ENCODE results near the gene ARHGAP32. TPM values are rescaled to one million over a fixed set of nuclear protein-coding genes. Genes with fewer than 3 reads are reported as not detected.

The ARHGAP32 gene
- polyA plus RNA-seq, 12 donors = 10.5 to 26.3 (median 13.5) TPM; not detected in 1

DNA sequence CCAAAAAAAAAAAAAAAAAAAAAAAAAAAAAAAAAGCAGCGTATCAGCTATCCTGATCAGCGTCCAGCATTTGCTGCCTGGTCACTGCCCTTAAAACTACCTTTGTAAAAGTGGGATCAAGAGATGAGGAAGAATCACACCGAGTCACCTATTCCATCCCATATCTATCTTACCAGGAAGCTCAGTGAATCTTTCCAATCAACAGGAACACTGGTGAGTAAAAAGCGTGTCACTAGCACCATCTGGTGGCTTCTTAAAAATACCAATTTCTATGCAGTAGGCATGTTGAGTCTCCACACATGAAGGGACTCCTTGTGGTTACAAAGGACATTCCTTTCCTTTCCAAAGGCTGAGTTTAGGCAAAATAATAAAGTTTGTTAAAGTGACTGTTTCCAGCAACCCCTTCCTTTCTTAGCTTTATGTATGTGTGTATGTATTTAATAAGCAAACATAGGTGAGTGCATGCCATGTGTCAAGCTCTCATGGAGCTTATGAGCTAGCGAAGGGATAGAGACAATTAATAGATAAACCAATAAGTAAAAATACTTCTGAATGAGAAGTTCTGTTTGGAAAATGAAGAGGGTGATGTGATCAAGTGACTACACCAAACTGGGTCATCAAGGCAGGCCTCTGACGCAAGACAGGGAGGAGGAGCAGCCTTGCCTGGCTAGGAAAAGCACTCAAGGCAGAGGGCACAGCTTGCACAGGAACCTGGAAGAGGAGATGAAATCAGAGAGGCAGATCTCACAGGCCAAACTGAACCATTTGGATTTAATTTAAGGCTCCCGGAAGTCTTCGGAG lies 235.5 kb downstream of the ARHGAP32 start:
- DNase-seq = peak; percentile 77

DNA sequence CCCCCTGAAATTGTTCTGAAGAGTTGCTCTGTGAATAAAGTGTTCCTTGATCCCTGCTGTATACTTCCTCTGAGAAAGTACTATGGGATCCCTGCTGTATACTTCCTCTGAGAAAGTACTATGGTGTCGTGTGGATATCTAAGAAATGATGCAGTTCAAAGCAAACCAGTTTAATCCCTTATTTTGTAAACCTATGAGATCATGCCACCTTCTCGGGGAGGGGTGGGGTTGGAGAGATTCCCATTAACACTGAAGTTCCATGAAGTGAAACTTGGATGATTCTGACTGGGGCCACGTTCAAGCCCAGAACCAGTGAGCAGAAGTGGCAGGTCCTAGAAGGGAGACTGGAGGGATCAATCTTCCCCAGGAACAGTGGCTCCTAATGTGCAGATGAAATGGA lies 236.5 kb downstream of the ARHGAP32 start:
- no peak for DNase-seq

DNA sequence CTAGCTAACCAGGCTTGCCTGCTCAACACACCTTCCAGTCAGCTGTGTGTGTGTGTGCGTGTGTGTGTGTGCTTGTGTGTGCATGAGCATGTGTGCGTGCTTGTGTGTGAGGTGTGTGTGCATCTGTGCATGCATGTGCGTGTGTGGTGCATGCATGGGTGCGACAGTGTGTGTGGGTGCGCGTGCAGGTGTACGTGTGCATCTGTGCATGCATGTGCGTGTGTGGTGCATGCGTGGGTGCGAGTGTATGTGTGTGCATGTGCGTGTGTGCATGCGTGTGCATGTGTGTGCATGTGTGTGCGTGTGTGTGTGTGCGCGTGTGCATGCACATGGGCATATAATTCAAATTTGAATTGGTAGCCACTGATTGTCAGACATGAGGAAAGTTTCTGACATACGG lies 239.0 kb downstream of the ARHGAP32 start:
- DNase-seq = no peak

DNA sequence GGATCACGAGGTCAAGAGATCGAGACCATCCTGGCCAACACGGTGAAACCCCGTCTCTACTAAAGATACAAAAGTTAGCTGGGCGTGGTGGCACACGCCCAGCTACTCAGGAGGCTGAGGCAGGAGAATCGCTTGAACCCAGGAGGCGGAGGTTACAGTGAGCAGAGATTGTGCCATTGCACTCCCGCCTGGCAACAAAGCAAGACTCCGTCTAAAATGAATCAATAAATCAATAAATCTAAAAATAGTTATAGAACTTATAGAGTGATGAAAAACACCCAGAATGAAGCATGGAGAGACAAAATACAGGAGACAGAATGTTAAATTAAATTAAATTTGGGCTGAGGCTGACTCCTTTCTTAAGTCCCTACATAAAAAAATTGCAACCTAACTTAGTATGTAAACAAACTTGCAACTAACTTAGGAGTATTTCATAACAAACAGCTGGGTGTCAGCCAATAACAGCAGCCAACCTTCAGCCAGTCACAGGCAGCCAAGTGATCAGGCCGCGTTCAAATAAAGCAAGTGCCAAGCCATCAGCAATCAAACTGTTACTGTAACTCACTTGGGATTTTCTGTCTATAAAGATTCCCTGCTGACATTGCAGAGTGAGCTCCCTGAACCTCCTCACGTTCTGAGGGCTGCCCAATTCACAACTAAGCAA lies 242.2 kb downstream of the ARHGAP32 start:
- DNase-seq = no peak

DNA sequence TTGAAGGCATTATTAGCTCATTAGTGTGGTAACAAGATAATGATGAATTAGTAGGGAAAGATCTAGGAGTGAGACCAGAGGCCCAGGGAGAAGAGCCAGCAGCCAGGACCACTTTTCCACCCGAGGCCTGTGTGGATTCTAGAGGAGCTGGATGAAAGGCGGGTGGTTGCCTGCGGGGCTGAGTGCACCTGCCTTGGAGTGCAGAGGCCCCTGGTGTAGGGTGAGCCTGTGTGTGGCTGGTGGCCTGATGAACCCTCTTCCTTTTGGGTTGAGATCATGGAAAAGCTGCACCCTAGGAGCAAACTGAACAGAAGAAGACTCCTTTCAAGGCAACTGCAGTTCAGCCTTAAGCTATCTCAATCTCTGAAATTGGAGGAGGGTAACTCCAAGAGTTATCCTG lies 243.5 kb downstream of the ARHGAP32 start:
- no peak for DNase-seq

DNA sequence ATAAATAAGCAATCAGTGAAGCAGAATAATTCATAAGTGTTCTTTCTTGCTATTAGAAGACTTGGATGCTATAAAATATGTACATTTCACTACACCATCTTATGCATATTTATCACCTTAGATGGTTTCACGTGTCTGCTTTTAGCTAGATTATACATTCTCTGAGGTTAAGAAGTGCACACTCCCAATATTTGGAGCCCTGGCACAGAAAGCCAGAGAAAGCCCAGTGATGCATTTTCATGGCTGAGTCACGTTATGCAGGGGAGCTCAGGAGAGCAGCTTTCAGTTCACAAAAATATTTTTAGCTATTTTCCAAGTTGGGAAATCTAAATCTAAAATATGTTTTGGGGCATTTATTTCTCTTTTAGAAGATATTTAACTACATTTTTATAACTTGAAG lies 244.4 kb downstream of the ARHGAP32 start:
- DNase-seq = no peak

DNA sequence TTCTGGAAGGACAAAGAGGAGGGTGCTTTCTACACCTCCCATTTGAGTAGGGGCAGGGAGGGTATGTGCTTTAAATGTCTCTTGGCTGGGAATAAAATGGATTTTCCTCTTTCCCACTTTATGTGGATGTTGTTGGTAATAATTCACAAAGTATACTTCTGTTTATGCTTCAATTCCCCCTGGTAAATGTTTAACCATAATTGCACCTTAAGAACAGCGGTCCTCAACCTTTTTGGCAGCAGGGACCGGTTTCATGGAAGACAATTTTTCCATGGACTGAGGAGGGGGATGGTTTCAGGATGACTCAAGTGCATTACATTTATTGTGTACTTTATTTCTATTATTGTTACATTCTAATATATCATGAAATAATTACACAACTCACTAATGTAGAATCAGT lies 245.5 kb downstream of the ARHGAP32 start:
- DNase-seq = no peak

DNA sequence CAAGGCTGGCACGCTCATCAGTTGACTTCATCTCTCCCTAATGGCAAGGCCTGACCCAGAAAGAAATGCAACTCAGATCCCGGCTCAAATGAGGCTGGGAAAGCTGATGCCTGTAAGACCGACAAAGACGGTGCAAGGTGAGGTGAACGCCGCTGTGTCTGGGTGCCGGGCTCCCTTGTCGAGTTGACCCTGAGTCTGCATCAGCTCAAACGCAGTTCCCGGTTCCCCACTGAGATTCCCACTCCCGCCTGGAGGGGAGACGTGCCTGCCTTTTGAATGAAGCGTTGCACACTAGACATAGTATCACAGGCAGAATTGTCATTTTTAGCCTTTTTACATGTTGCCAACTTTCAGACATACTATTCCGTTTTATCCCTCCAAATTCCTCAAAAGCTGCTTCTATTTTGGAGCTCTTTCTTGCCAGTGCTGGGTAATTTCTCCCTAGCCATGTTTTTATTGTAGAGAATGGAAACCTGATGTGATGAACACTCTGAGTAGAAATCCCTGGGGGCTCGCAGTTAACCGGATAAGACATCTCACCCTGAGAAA lies 248.6 kb downstream of the ARHGAP32 start:
- no peak for DNase-seq

DNA sequence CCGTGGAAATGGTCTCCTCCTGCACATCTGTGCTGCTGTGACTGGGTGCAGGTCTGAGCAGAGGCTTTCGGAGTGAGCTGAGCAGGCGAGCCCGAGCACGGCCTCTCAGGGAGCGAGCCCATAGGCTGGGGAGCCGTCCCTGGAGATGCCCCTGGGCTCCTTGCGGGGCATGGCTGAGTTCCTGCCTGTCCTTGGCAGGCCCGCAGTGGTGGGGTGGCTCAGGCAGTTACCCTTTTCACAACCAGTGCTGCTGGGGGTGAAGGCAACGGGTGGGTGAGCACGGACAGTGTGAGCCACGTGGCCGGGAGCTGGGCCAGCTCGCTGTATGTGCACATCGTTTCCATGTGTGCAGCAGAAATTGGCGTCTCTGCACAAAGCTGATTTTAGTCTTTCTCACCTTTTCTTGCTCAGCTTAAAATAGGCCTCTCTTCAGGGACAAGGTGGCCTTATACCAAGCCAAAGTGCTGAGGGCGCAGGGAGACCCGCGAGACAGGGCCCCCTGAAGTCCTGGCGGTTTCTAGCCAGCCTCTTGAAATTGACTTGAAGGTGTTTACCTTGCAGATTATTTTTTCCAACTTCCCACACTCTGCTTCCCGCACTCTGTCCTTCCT lies 249.2 kb downstream of the ARHGAP32 start, which contains the start of gene TP53AIP1:
TP53AIP1 (minus strand) TSS at position 55 of the 611 bp plus-strand sequence. CDS start 5,053 bp downstream, outside the sequence.
- DNase-seq = peak; percentile 57

DNA sequence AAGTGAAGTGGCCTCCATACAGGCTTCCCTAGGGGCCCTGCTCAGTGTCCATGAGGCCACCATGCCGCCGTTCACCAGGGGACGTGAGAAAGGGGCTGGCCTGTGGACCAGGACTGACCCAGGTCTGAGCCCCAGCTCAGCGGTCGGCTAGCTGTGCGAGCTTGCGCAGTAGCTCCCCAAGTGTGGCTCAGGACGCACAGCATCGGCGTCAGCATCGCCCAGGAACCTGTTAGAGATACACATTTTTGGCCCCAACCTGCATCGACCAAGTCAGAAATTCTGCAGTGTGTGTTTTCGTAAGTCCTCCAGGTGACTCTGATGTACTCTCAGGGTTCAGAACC lies 249.9 kb downstream of the ARHGAP32 start:
- no peak for DNase-seq

DNA sequence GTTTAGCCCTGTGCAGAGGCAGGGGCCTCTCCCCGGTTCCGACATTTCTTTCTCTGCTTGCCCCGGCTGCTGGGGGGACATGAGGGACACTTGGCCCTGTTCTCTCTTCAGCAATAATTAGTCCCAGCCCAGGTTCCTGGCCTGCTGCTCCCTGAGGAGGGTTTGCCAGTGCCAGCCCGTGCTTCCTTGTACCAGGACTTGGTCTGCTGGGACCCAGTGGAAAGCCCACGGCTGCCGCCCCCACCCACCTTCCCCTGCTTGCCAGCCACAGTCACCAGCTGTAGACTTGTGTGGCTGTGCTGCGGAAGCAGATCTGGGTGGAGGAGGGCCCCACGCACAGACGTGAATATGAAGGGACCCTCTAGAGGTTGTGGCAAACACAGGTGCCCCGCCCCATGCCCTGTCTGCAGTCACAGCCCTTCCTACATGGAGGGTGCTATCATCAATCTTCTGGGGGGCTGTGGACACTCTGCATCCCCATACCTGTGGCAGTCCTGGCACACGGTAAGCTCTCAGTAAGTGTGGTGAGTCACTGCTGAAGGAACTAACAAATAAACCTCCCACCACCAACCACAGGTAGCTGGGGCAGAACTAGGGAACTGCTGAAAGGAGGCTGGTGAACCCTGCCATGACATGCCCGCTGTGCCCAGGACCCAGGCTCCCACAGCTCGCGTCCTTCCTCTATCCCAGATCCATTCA lies 250.4 kb downstream of the ARHGAP32 start:
- DNase-seq = no peak

GRCh38 chr11:128941110-128941509 lies 251.0 kb downstream of the ARHGAP32 start:
- no peak for DNase-seq

DNA sequence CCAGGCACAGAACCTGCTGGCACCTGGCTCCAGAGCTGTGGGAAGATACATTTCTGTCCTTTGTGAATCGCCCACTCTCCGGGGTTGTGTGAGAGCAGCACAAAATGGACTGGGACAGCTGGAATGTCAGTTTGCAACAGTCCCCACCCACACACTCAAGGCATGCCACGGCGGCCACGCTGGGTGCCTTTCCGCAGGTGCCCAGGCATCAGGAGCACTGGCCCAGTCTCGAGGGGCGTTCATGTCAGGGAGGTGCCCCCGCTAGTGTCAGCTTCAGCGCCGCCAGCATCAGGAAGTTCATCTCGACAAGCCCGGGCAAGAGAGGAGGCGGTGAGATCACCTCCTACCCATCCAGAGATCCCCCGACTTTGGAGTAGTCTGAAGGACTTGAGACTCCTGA lies 251.5 kb downstream of the ARHGAP32 start:
- no peak for DNase-seq

- DNase-seq = no peak
Measured at GRCh38 chr11:128940156-128940555, 252.0 kb downstream of the ARHGAP32 start.

DNA sequence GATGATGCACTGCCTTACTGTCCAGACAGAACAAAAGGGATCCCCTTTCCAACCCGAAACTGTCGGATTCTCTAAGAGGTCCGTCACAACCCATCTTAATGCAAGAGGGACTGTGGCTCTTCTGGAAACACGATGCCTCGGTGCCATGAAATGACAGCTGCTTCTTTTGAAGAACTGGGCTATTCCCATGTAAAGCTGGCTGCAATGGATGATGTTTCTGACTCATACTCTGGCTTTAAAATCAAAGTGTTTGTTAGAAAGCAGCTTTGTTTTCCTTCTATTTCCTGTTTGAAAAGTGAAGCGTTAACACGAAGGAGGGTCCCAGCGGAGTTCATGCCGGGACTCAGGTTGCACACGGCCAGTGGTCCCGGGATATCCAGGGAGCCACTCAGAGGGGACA lies 252.5 kb downstream of the ARHGAP32 start:
- no peak for DNase-seq

DNA sequence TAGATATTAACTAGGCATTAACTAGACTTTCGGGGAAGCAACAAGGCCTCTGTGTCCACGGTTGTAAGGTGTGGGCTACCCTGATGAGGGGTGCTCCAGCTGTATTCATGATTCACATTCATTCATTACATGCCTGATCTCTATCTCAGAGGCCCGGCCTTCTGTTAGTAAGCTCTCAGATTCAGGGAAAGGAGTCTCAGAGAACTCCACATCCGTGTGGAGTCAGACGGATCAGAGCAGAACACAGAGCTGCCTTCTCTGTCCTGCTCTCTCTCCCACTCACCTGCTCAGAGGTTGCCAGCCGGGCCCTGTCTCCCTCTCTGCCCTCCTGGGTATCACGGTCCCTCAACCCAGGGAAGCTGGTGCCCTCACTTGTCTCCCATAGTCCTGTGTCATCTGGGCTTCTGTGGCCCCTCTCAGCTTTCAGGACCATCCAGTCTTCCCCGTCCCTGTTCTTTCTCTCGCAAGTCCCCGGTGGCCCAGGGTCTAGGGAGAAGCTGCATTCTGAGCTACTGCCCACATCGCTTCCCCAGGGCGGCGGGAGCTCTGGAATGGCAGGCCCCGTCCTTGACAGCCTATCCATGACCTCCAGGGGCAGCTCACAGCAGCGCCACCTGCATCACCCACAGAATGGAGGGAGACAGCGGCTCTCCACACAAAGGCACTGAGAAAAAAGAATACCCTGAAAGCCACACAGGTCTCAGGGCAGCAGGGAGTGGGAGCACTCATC lies 253.8 kb downstream of the ARHGAP32 start:
- no peak for DNase-seq

DNA sequence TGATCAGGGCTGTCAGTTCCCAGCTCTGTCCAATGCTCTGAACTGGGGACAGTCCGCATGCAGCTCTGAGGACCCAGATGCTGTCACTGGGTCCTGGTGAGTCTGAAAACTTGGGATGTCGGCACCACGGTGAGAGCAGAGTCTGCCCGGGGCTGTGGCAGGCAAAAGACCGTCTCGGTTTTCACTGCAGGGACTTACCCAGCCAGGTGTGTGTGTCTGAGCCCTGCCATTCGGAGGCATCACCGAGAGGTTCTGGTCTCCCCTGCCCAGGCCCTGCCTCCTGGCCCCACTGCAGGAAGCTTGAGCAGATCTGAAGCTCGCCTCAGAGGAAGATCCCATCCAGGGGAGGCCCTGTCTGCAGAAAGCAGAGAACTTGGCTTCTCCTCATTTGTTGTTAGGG lies 254.6 kb downstream of the ARHGAP32 start:
- no peak for DNase-seq

- no peak for DNase-seq
Measured at GRCh38 chr11:128936606-128937251, 255.4 kb downstream of the ARHGAP32 start.

GRCh38 chr11:128934926-128935325 lies 257.2 kb downstream of the ARHGAP32 start:
- no peak for DNase-seq

DNA sequence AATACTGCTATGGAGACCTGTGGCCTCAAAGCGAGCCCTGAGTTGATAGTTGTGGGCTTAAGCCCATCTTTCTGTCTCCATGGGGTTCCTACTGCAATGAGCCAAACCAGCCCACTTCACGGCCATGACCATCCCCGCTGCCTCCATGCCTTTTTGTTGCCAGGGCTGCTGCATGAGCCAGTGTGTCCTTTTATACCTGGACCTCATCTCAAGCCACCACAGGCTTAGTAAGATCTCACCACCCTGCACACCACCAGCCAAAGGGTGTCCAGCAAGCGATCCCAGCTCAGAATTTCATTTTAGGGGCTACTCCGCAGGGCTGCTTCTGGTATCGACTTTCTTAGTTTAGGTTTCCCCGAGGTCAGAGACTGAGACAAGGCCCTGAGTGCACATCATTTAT lies 257.8 kb downstream of the ARHGAP32 start:
- DNase-seq = no peak

Data from muscle of arm (tissue), 12 donors.